Measurements from ENCODE around the gene MYH9.
"Not testable (repeated sequence)": the region's sequence is repeated elsewhere in the genome, so short reads cannot be mapped to it uniquely, and the experiment has no call there.

DNA sequence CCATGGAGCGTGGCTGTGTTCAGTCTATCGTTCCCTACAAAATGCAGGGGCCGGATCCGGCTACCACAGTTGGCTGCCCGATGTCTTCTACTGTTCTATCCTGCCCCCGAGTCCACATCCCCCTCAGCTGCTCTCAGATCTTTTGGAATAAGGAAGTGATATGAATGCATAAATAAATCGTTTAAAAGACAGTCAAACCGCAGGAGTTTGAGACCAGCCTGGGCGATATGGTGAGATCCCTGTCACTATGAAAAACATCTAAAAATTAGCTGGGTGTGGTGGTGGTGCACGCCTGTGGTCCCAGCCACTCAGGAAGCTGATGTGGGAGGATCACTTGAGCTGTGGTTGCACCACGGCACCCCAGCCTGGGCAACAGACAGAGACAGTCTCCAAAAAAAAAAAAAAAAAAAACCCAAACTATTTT lies 97.8 kb downstream of the MYH9 start:
- TF ChIP-seq, protein P1, sequence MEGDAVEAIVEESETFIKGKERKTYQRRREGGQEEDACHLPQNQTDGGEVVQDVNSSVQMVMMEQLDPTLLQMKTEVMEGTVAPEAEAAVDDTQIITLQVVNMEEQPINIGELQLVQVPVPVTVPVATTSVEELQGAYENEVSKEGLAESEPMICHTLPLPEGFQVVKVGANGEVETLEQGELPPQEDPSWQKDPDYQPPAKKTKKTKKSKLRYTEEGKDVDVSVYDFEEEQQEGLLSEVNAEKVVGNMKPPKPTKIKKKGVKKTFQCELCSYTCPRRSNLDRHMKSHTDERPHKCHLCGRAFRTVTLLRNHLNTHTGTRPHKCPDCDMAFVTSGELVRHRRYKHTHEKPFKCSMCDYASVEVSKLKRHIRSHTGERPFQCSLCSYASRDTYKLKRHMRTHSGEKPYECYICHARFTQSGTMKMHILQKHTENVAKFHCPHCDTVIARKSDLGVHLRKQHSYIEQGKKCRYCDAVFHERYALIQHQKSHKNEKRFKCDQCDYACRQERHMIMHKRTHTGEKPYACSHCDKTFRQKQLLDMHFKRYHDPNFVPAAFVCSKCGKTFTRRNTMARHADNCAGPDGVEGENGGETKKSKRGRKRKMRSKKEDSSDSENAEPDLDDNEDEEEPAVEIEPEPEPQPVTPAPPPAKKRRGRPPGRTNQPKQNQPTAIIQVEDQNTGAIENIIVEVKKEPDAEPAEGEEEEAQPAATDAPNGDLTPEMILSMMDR (IDR thresholded peaks at IDR 0.05): not testable (repeated sequence)
- TF ChIP-seq POLR2A (IDR thresholded peaks at IDR 0.05): not testable (repeated sequence)

All from Peyer's patch (tissue), 4 donors.